ENCODE results near the gene AP3M1. TPM values are rescaled to one million over a fixed set of nuclear protein-coding genes. Genes with fewer than 3 reads are reported as not detected.
"Not testable (repeated sequence)": the region's sequence is repeated elsewhere in the genome, so short reads cannot be mapped to it uniquely, and the experiment has no call there.

Gene AP3M1
- total RNA-seq, 1 experiment from 2014 or later: 52.6 TPM

DNA sequence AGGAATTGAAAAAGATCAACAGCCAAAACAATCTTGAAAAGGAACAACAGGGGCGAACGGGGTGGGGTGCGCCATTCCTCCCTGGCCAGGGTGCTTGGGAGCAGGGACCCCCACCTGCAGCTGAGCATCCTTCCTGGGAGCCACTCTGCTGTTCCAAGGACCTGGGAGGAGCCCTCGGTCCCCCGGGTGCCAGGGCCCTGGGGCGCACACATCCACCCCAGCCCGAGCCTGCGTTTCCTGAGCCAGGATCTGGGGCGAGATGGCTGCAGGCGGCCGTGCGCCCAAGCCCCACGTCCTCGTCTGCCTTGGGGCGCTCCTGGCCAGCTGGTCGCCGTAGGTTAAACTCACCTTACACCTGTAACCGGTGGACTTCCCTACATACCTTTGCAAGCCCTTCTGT is 10.6 kb downstream of the AP3M1 start:
- Mint-ChIP-seq H3K9me3 (ENCODE audit: low read depth, unreplicated experiment) (no peaks in the 10 kb centered on the region), H3K4me3 (ENCODE audit: low read depth, unreplicated experiment) (no peak overlapping the region)

DNA sequence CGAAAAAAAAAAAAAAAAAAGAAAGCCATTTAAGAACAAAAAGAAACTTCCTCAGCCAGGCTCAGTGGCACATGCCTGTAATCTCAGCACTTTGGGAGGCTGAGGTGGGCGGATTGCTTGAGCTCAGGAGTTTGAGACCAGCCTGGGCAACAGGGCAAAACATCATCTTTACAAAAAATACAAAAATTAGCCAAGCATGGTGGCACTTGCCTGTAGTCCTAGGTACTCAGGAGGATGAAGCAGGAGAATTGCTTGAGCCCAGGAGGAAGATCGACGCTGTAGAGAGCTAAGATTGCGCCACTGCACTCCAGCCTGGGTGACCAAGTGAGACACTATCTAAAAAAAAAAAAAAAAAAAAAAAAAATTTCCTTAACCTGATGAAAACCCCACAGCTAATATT is 12.0 kb downstream of the AP3M1 start:
- H3K4me1 Mint-ChIP-seq (ENCODE audit: low read depth, unreplicated experiment); H3K27me3 Mint-ChIP-seq (ENCODE audit: unreplicated experiment); H3K4me3 Mint-ChIP-seq (ENCODE audit: low read depth, unreplicated experiment); H3K27ac Mint-ChIP-seq (ENCODE audit: unreplicated experiment); BruUV-seq (replicated peaks); intact Hi-C loops (cut with micrococcal nuclease; ENCODE audit: unreplicated experiment); DNase-seq; H3K9me3 Mint-ChIP-seq (ENCODE audit: low read depth, unreplicated experiment): not testable (repeated sequence)
- CTCF ChIA-PET: interaction anchor here (0.7 to 0.8 kb wide), 3 partner anchors 21 to 357 kb away, joined by 3 to 16 read pairs (median 3); partner anchors contain the start of gene CHCHD1
- H3K36me3 Mint-ChIP-seq (ENCODE audit: insufficient read depth, unreplicated experiment): peaks cover 31% of the 10 kb centered on the region

More for the DNA sequence above, 10.6 kb downstream of the AP3M1 start:
- peaks cover 19% of the 10 kb centered on the region for H3K36me3 Mint-ChIP-seq (ENCODE audit: insufficient read depth, unreplicated experiment)
- intact Hi-C loops (cut with micrococcal nuclease; ENCODE audit: unreplicated experiment): no loop called here
- no peaks in the 10 kb centered on the region for H3K27me3 Mint-ChIP-seq (ENCODE audit: unreplicated experiment)
- no TSS peak for BruUV-seq (replicated peaks)
- CTCF ChIA-PET: interaction anchor here (0.6 kb wide), 1 partner anchor 225 kb away, joined by 3 read pairs; no protein-coding TSS in a partner anchor
- no peaks in the 10 kb centered on the region for H3K4me1 Mint-ChIP-seq (ENCODE audit: low read depth, unreplicated experiment)
- no peak overlapping the region for H3K27ac Mint-ChIP-seq (ENCODE audit: unreplicated experiment)
- TF ChIP-seq, protein P1, sequence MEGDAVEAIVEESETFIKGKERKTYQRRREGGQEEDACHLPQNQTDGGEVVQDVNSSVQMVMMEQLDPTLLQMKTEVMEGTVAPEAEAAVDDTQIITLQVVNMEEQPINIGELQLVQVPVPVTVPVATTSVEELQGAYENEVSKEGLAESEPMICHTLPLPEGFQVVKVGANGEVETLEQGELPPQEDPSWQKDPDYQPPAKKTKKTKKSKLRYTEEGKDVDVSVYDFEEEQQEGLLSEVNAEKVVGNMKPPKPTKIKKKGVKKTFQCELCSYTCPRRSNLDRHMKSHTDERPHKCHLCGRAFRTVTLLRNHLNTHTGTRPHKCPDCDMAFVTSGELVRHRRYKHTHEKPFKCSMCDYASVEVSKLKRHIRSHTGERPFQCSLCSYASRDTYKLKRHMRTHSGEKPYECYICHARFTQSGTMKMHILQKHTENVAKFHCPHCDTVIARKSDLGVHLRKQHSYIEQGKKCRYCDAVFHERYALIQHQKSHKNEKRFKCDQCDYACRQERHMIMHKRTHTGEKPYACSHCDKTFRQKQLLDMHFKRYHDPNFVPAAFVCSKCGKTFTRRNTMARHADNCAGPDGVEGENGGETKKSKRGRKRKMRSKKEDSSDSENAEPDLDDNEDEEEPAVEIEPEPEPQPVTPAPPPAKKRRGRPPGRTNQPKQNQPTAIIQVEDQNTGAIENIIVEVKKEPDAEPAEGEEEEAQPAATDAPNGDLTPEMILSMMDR (IDR thresholded peaks at IDR 0.05; ENCODE audit: unreplicated experiment): no peak
- no peak for DNase-seq

DNA sequence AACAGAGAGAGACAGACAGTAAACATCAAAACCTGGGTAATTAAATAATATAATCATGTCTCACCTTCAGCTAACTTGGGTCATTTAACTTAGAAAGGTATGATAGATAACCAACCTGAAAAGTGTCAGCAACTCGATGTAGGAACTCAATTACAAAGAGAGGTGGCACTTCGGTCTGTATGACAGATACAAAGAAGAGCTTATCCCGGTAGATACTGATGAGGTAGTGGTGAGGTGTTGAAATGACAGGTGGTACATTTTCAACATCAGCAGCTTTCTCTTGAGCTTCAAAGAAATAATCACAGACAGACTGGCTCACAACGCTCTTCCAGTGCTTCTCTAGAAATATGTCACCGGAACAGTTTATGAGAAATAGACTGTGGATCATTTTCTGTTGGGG is 12.6 kb downstream of the AP3M1 start:
- TF ChIP-seq, protein P1 (IDR thresholded peaks at IDR 0.05; ENCODE audit: unreplicated experiment): no peak
- Mint-ChIP-seq H3K4me1 (ENCODE audit: low read depth, unreplicated experiment) (no peaks in the 10 kb centered on the region), H3K36me3 (ENCODE audit: insufficient read depth, unreplicated experiment) (peaks cover 37% of the 10 kb centered on the region), H3K27me3 (ENCODE audit: unreplicated experiment) (no peaks in the 10 kb centered on the region), H3K9me3 (ENCODE audit: low read depth, unreplicated experiment) (no peaks in the 10 kb centered on the region), H3K4me3 (ENCODE audit: low read depth, unreplicated experiment) (no peak overlapping the region), H3K27ac (ENCODE audit: unreplicated experiment) (no peak overlapping the region)
- no peak for DNase-seq
- CTCF ChIA-PET: interaction anchor here (0.7 kb wide), 1 partner anchor 356 kb away, joined by 16 read pairs; the partner anchor contains the start of gene CHCHD1
- intact Hi-C loops (cut with micrococcal nuclease; ENCODE audit: unreplicated experiment): no loop called here
- BruUV-seq (replicated peaks): no TSS peak

DNA sequence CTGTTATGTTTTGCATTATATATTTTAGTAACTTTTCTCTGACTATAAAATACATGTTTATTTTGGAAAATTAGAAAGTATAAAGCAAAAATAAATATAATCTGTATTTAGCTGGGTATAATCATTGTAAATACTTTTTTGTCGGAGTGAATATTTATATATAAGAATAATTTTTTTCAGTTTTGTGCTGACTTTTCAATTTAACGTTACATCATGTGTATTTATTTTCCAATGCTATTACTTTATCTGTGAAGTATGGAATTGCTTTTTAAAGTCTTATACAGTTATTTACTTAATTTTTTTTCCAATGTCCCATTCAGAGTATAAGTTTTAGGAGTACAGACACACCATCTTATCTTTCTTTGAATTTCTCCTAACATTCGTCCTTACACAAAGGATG is 15.2 kb downstream of the AP3M1 start:
- no peak for DNase-seq
- Mint-ChIP-seq H3K4me3 (ENCODE audit: low read depth, unreplicated experiment) (no peak overlapping the region), H3K27me3 (ENCODE audit: unreplicated experiment) (no peaks in the 10 kb centered on the region), H3K27ac (ENCODE audit: unreplicated experiment) (no peak overlapping the region), H3K4me1 (ENCODE audit: low read depth, unreplicated experiment) (no peaks in the 10 kb centered on the region), H3K36me3 (ENCODE audit: insufficient read depth, unreplicated experiment) (peaks cover 42% of the 10 kb centered on the region), H3K9me3 (ENCODE audit: low read depth, unreplicated experiment) (no peaks in the 10 kb centered on the region)
- CTCF ChIA-PET: no interaction called here
- intact Hi-C loops (cut with micrococcal nuclease; ENCODE audit: unreplicated experiment): no loop called here
- TF ChIP-seq, protein P1 (IDR thresholded peaks at IDR 0.05; ENCODE audit: unreplicated experiment): no peak
- no TSS peak for BruUV-seq (replicated peaks)

DNA sequence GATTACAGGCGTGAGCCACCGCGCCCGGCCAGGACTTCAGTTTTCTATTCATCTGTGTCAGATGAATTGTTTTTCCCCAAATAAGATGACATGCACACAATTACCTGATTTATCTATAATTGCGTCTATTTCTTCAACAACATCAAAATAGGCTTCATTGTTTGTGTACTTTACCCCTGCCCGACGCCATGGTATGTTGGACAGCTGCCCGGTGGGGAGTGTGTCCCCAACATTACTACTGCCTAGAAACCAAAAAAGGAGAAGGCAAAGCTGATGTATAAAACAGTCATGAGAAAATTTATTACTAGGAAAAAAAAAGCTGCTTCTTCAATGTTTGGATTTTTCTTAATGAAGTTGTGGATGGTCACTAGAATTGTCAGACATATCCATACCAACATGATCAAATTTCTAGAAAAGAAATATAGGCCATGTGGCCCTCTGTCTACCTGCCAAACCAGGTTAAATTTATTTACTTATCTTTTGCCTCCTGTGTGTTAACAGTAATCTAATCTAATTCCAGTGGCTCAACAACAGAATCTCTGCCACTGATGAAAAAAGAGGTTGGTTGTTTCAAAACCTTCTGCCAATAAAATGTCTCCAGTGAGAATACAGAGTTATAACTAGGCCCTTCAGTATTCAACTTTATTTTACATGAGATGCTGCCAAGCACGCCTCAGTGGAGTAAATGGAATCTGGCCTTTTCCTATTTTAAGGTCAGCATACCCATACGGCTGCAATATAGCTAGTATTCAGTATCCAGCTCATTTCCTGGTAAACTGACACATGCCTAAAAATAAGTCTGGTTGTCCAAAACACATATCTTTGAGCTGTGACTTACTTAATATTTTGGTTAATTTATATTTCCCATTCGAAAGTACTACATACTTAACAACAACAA is 16.5 kb downstream of the AP3M1 start:
- Mint-ChIP-seq H3K4me1 (ENCODE audit: low read depth, unreplicated experiment) (no peaks in the 10 kb centered on the region), H3K36me3 (ENCODE audit: insufficient read depth, unreplicated experiment) (peaks cover 45% of the 10 kb centered on the region), H3K27me3 (ENCODE audit: unreplicated experiment) (no peaks in the 10 kb centered on the region), H3K4me3 (ENCODE audit: low read depth, unreplicated experiment) (no peak overlapping the region), H3K9me3 (ENCODE audit: low read depth, unreplicated experiment) (no peaks in the 10 kb centered on the region), H3K27ac (ENCODE audit: unreplicated experiment) (no peak overlapping the region)
- CTCF ChIA-PET: no interaction called here
- intact Hi-C loops (cut with micrococcal nuclease; ENCODE audit: unreplicated experiment): no loop called here
- no TSS peak for BruUV-seq (replicated peaks)
- TF ChIP-seq, protein P1 (IDR thresholded peaks at IDR 0.05; ENCODE audit: unreplicated experiment): no peak
- no peak for DNase-seq

Measured in Calu3 (cell line).